Neural crest cell (in vitro differentiated cells): ENCODE measurements around the gene TRPC4AP. TPM values are rescaled to one million over a fixed set of nuclear protein-coding genes. Genes with fewer than 3 reads are reported as not detected.

ENCODE experiments used
- DNase-seq: peaks from one replicate; pipeline ENCODE4 v3.0.0; 2021; ENCODE audit warnings: low read depth, mixed read lengths, low spot score
- H3K27ac Mint-ChIP-seq: one replicate; pipeline ENCODE4 v1.8.0; 2021; ENCODE audit warnings: mild to moderate bottlenecking, mixed read lengths; ENCODE audit not compliant: unreplicated experiment
- H3K27me3 Mint-ChIP-seq: 2 replicates; pipeline ENCODE4 v1.8.0; 2021; ENCODE audit warnings: low read depth, mild to moderate bottlenecking, mixed read lengths
- H3K36me3 Mint-ChIP-seq: 2 replicates; pipeline ENCODE4 v1.8.0; 2021; ENCODE audit warnings: low read depth, mild to moderate bottlenecking, mixed read lengths
- H3K4me1 Mint-ChIP-seq: 2 replicates; pipeline ENCODE4 v1.8.0; 2021; ENCODE audit warnings: mixed read lengths
- H3K4me3 Mint-ChIP-seq: one replicate; pipeline ENCODE4 v1.8.0; 2021; ENCODE audit warnings: mild to moderate bottlenecking, mixed read lengths
- H3K9me3 Mint-ChIP-seq: 2 replicates; pipeline ENCODE4 v1.8.0; 2021; ENCODE audit warnings: mixed read lengths
- microRNA-seq: library from miRNA; unstranded; fragments of <30 nt; microRNA quantifications from one replicate; pipeline ENCODE4, GENCODE V29; 2020
- total RNA-seq: library from RNA; stranded (reverse); gene quantifications from 2 replicates; pipeline ENCODE4 v1.2.1, GENCODE V29; 2021
- TF ChIP-seq, protein P1 (sequence below): fragments of 200-600 bp; sonication (generic); conservative IDR thresholded peaks from 2 replicates; pipeline ENCODE4 v1.5.0; 2021; ENCODE audit warnings: antibody characterized with exemption, mild to moderate bottlenecking

The TRPC4AP gene
- total RNA-seq, 1 donor from 2014 or later, result 96.2 TPM

- Mint-ChIP-seq H3K27ac (no peak overlapping the region), H3K27me3 (no peaks in the 10 kb centered on the region), H3K9me3 (no peaks in the 10 kb centered on the region), H3K4me1 (peaks cover 34% of the 10 kb centered on the region), H3K4me3 (peak overlapping the region; percentile 20), H3K36me3 (no peaks in the 10 kb centered on the region)
- DNase-seq, result no peak
- TF ChIP-seq, protein P1, sequence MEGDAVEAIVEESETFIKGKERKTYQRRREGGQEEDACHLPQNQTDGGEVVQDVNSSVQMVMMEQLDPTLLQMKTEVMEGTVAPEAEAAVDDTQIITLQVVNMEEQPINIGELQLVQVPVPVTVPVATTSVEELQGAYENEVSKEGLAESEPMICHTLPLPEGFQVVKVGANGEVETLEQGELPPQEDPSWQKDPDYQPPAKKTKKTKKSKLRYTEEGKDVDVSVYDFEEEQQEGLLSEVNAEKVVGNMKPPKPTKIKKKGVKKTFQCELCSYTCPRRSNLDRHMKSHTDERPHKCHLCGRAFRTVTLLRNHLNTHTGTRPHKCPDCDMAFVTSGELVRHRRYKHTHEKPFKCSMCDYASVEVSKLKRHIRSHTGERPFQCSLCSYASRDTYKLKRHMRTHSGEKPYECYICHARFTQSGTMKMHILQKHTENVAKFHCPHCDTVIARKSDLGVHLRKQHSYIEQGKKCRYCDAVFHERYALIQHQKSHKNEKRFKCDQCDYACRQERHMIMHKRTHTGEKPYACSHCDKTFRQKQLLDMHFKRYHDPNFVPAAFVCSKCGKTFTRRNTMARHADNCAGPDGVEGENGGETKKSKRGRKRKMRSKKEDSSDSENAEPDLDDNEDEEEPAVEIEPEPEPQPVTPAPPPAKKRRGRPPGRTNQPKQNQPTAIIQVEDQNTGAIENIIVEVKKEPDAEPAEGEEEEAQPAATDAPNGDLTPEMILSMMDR, result no peak
These were observed 139.9 kb downstream of the TRPC4AP start for GRCh38 chr20:34952671-34953070.

Small RNA genes within 50 kb of the gene (microRNA-seq; reads per million reads assigned to microRNA genes)
- gene MIR499A (not detected), gene MIR499B (not detected)

Other genes with a start within 250 kb of the TRPC4AP start
- gene GGT7, start 220.0 kb downstream of the TRPC4AP start, total RNA-seq, result 64.1 and 67.7 TPM in 2 replicates
- gene ACSS2, start 216.2 kb downstream of the TRPC4AP start, total RNA-seq, result 84.9 and 90.9 TPM in 2 replicates
- 78.8 and 84.5 TPM in 2 replicates for gene GSS, start 137.0 kb downstream of the TRPC4AP start, total RNA-seq
- gene MYH7B, start 136.9 kb downstream of the TRPC4AP start, total RNA-seq, result 0.55 and 0.77 TPM in 2 replicates
- 16.9 and 17.9 TPM in 2 replicates for gene EDEM2, start 54.5 kb upstream of the TRPC4AP start, total RNA-seq
- not detected in 2 replicates for gene PROCR, start 79.3 kb upstream of the TRPC4AP start, total RNA-seq
- gene MMP24, start 133.9 kb upstream of the TRPC4AP start, total RNA-seq, result 2.8 and 2.9 TPM in 2 replicates
- gene MMP24OS, start 185.3 kb upstream of the TRPC4AP start, total RNA-seq, result 34.0 and 37.8 TPM in 2 replicates
- gene EIF6, start 192.0 kb upstream of the TRPC4AP start, total RNA-seq, result 112 and 116 TPM in 2 replicates
- gene FAM83C, start 199.6 kb upstream of the TRPC4AP start, total RNA-seq, result not detected in 2 replicates